Lung microvascular endothelial cell (primary cell): ENCODE data around the gene SYNGR3. TPM values are rescaled to one million over a fixed set of nuclear protein-coding genes. Genes with fewer than 3 reads are reported as not detected.

ENCODE experiments used
- DNase-seq, 2 donors: peaks; one replicate each; pipeline versions ENCODE4 v3.0.0 to v3.0.0-alpha.2; 2010; ENCODE audit warnings: low read depth in 2 of 2
- total RNA-seq: library from RNA; depleted of rRNA; stranded (reverse); fragments of >200 nt; gene quantifications from 2 replicates; pipeline ENCODE4 v1.2.1, GENCODE V29; 2014

The SYNGR3 gene
- total RNA-seq, 1 donor from 2014 or later, result 0.40 TPM

DNA sequence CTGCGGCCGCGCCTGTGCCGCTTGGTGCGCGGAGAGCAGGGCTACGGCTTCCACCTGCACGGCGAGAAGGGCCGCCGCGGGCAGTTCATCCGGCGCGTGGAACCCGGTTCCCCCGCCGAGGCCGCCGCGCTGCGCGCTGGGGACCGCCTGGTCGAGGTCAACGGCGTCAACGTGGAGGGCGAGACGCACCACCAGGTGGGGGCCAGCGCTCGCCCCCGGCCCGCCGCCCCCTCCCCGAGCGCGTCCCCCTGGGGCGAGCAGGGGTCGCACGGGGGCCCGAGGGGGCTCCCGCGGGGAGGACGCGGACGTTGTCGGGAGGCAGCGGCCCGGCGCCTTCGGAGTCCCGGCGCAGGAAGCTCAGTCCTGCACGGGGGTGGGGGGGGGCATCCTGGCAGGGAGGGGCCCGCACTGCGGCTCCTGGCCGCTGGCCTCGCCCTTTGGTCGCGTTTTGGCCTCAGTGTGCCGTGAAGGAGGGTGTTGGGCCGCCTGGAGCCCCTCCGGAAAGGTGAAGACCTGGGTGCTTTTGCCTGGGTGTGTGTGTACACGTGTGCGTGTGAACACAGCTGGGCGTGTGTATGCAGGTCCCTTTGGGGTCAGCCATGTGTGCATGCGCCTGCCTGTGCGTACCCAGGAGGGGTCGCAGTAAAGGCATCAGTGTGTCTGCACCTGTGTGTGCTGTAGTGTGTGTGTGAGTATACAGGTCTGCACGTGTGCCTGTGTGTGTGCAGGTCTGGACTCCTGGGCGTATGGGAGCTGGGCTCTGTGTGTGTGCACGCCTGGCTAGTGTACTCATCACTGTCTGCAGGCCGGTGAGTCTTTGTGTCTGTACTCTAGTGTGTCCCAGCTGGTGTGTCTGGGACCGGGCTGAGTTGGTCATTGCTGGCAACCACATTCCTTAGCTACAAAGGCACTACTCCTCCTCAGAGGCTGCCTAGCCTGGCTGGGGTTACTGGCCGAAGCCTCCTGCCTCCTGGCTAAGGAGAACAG, 37.5 kb downstream of the SYNGR3 start:
- peak; percentile 58 to 73 for DNase-seq

DNA sequence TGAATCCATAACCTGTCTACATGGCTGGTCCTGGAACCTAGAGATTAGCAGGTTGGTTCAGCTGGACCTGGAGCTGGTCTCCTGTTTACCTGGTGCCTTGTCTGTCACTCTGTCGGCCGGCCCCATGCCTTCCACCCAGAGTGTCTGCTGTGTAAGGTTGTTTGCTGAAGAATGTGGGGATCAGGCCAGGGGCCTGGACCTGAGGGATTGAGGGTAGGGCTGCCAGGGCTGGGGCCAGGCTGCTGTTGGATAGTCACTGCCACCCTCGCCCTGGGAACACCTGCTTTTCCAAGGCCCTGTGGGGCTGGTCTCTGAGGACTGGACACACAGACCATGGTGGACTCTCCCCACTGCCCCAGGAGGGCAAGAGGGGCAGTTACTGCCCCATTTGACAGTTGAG, 38.4 kb downstream of the SYNGR3 start:
- no peak for DNase-seq

DNA sequence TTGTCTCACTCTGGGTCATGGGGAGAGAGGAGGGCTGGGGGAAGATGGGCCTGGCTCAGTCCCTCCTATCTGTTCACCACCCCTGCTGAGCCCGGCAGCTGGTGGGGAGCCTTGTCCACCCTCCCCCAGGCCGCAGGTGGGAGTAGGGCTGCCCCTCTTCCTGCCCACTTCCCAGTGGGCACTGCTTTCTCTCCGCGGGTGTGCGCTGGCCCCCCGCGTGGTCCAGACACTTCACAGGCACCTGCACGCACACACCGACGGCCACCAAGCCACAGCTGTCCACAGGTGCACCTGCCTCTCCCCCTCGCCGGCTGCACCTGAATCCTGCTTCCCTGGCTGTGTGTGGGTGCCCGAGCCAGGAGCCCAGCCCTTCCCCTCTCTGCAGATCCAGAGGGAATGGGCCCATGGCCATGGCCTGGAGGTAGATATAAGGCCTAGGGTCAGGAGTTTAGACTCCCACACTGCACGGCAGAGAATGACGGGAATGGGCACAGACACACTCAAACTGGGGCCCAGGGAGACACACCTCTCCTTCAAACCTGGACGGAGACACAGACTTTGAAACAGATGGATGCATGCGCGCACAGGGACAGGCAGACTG, 39.0 kb downstream of the SYNGR3 start:
- no peak for DNase-seq

DNA sequence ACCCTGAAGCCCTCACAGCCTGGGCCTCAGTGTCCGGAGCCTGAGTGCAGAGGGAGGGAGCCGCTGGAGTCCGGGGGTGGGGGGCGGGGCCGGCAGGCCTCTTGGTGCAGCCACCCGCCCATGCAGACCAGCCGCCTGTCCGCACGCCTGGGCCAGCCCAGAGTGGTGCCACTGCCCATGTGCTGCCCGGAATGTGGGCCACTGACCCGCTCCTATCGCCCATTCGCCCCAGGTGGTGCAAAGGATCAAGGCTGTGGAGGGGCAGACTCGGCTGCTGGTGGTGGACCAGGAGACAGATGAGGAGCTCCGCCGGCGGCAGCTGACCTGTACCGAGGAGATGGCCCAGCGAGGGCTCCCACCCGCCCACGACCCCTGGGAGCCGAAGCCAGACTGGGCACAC, 39.6 kb downstream of the SYNGR3 start:
- no peak for DNase-seq

DNA sequence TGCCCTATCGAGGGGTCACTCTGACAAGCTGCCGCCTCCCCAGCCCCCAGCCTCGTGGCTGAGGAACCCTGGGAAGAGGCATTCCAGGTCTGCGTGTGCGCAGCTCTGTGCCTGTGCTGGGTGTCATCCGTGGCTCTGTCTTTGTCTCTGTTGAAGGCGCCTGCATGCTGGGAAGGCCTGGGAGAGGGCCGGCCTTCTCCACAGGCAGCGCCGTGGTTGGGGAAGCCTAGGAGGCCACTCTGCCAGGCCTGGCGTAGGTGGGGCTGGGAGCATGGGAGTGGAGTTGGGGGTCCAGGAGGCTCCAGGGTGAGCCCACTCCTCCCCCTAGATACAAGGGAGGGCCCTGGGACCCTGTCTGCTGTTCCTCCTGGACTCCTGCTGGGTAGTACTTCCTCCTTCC, 40.3 kb downstream of the SYNGR3 start:
- no peak for DNase-seq

DNA sequence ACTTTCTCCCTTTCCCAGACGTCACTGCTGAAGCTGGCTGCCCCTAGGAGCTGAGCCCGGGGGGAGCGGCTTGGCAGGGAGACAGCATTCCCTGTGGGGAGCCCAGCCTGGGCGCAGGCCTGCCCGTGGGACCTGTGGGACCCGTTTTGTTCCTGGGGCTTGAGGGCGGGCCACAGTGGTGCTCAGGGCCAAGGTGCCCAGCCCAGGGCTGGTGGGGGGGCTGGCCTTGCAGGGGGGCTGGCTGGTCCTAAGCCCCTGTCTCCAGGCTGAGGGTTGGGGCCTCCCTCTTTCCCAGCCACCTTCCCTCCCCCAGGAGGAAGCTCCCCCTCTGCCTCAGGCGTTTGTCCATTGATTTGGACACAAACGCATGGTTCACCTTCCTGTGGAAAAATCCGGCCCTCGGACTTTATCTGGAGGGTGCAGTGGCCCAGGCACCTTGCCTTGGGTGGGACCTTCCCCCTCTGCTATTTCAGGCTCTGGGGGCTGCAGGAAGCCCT, 41.4 kb downstream of the SYNGR3 start:
- DNase-seq, result peak; percentile 36 to 86

DNA sequence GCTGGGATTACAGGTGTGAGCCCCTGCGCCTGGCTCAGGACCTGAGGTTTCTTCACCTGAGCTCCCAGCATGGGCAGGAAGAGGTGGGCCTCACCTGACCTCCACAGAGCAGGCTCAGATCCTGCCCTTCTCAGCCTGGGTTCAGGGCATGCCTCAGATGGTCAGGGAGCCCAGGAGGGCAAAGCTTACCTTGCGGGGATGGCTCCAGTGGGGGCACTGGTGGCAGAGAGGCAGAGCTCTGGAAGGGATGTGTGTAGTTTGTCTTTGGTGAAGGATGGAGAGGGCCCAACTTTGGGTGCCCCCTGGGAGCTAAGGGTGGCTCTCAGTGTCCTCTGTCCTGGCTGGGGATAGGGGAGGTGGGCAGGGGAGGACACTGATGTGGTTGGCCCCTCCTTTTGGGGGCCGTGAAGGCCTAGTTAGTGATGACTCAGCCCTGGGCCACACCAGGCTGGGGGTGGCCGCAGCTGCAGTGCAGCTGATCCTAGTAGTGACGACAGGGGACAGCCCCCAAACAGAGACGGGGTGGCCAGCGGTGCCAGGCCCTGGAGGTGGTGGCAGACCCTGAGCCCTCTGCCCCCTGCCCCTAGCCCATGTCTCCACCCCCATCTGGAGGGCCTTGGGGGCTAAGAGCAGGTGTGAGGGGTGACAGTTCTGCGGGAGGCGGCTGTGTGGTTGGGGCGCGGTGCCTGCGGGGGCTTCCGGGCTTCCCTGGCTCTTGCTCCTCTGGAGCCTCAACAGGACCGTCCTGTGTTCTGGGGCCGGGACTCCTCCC, 42.7 kb downstream of the SYNGR3 start:
- peak; percentile 49 to 52 for DNase-seq

DNA sequence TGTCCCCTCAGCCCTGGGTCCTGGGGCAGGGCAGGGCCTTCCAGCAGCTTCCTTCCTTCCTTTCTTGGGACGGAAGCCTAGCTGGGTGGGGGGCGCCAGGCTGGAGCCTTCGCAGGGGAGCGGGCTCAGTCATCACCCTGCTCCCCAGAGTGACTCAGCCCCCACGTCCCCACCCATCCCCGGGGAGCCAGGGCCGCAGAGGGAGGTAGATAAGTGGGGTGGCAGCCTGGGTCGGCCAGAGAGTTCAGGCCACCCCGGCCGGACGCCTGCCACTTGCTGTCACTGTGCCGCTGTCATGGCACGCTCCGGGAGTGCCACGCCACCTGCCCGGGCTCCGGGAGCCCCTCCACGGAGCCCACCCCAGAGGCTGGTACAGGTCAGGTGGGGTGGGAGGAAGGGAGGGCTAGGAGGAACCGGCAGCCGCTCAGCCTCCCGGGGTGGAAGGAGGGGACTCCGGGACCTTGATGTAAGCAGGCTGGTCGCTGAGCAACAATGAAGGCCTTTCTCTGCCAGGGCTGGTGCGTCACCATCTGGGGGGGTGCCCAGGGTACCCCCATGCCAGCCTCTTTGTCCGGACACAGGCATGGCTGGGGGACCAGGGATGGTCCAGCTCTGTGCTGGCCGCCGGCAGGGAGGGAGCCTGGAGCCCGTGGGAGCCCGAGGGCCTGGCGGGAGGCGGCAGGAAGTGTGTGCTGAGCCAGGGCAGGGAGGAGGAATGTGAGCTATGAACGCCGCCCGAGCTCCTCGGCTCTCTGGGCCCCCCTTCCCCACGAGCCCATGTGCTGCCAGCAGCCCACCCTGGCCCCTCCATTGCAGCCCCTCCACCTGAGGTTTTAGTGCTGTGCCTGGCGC, 43.5 kb downstream of the SYNGR3 start:
- DNase-seq, result peak; percentile 75 to 77

DNA sequence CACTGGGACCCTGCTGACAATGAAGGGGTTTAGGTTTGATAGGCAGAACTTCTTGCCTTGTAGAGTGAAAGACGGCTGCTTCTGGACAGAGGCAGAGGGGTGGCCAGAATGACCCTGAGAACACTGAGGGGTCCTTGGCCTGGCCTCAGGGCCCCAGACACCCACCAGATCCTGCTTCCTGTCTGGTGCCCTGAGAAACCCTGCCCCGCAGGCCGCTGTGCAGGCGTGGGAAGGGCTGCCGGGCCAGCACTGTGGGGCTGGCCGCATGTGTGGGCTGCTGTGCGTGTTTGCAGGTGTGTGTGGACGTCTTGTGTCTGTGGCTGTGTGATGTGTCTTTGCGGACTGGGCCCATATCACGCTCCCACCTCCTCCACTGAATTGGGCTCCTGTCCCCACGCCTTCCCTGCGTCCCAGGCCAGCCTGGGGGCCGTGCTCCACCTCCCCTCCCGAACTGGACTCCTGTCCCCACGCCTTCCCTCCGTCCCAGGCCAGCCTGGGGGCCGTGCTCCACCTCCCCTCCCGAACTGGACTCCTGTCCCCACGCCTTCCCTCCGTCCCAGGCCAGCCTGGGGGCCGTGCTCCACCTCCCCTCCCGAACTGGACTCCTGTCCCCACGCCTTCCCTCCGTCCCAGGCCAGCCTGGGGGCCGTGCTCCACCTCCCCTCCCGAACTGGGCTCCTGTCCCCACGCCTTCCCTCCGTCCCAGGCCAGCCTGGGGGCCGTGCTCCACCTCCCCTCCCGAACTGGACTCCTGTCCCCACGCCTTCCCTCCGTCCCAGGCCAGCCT, 44.3 kb downstream of the SYNGR3 start:
- DNase-seq, result peak; percentile 32 to 38

DNA sequence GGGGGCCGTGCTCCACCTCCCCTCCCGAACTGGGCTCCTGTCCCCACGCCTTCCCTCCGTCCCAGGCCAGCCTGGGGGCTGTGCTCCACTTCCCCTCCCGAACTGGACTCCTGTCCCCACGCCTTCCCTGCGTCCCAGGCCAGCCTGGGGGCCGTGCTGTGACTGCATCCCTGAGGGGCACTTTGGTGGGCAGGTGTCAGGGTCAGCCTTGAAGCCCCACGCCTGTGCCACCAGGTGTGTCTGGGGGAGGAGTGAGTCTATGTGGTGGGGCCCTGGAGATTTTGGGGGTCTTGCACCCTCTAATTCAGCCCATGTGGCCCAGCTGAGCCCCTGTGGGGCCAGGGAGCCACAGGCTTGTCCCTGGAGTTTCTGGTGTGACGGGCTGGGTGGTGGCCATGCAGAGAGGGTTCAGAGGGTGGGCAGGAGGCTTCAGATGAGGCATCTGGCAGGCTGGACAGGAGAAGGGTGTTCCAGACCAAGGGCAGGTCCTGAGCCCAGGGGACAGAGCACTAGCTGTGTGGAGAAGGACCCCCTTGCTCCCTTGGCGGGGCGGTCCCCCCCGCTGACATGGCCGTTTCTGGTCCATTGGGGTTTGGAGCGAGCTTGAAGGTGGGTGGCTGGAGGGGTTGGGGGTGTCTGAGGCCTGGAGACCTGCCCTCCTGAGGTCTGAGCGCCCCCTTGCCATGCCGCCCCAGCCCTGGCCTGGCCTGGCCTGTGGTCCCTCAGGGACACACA, 45.1 kb downstream of the SYNGR3 start:
- DNase-seq, result no peak

DNA sequence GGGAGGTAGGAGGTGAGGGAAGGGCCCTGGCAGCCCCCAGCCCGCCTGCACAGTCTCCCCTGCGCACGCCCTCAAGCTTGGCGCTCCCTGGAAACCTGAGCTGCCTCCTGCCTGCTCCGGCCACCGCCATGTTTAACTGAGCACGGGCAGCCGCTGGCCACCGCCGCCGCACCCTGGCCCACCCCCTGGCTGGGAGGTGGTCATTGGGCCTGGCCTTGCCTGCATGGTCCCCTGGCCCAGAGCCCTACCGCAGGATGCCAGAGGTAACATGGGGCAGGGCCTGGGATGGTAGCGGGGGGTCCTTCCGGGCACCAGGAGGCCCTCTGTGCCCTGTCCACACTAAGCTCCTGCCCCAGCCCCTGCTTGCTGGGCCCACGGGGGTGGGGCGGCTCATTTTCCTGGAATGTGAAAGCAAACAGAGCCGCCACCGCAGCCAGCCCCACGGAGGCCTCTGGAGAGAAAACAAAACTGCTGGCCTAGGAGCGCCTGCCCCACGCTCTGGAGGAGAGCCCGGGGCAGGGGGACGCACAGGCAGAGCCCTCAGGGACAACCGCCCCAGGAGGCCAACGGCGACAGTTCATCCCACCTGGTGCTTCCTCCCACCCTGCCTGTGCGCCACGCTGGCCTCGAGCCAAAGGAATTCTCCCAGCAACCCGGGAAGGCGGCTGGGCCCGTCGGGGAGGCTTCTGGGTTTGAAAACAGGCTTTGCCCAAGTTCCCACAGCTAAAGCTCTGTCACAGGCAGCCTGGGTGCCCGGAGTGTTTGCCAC, 45.8 kb downstream of the SYNGR3 start:
- peak; percentile 76 to 82 for DNase-seq

DNA sequence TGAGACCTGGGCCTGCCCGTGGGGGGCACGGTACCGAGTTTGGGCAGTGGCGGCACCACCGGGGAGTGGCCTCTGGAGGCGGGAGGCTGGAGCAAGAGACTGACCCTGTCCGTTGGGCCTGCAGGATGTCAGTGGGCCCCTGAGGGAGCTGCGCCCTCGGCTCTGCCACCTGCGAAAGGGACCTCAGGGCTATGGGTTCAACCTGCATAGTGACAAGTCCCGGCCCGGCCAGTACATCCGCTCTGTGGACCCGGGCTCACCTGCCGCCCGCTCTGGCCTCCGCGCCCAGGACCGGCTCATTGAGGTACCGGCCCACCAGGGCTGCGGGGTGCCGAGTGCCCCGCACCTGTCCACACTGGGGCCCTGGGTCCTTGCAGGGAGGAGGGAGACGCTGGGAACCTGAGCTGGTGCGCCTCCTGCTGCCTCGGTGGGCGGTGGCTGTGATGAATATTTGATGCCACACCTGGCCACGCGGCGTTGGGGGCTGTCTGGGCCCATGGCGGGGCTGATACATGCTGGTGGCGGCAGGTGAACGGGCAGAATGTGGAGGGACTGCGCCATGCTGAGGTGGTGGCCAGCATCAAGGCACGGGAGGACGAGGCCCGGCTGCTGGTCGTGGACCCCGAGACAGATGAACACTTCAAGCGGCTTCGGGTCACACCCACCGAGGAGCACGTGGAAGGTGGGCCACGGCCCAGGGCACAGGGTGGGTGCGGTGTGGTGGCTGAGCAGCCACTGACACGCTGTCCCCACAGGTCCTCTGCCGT, 46.6 kb downstream of the SYNGR3 start:
- no peak for DNase-seq

DNA sequence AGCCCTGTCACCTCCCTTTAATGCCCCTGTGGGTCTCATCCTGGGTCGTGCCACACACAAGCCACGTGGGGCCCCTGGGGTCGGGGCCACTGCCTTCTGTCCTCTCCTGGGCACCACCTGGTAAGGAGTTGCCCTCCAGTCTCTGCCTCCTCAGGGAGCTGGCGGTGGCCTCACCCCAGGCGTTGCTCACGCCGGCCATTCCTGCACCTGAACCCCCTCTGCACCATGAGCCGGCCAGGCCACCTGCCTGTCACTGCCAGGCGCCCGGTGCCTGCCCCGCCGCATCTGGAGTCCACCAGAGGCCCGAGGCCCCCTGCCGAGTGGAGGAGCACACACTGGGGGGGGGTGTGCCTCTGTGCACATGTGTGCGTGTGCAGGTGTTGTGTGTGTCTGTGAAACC, 47.3 kb downstream of the SYNGR3 start:
- DNase-seq, result no peak

DNA sequence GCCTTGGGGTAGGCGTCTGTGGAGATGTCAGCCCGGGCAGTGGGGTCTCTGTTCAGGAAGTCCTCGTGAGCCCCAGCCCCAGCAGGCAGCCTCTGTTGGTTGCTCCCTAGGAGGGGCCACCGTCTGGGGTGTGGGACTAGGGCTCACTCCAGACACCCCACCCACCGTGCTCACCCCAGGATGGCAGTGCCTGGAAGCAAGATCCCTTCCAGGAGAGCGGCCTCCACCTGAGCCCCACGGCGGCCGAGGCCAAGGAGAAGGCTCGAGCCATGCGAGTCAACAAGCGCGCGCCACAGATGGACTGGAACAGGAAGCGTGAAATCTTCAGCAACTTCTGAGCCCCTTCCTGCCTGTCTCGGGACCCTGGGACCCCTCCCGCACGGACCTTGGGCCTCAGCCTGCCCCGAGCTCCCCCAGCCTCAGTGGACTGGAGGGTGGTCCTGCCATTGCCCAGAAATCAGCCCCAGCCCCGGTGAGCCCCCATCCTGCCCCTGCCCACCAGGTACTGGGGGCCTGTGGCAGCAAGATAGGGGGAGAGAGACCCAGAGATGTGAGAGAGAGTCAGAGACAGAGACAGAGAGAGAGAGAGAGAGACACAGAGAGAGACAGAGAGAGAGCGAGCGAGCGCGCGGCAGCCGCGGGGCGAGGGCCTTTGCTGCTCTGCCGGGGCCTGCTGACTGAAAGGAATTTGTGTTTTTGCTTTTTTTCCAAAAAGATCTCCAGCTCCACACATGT, 48.0 kb downstream of the SYNGR3 start:
- DNase-seq, result no peak

DNA sequence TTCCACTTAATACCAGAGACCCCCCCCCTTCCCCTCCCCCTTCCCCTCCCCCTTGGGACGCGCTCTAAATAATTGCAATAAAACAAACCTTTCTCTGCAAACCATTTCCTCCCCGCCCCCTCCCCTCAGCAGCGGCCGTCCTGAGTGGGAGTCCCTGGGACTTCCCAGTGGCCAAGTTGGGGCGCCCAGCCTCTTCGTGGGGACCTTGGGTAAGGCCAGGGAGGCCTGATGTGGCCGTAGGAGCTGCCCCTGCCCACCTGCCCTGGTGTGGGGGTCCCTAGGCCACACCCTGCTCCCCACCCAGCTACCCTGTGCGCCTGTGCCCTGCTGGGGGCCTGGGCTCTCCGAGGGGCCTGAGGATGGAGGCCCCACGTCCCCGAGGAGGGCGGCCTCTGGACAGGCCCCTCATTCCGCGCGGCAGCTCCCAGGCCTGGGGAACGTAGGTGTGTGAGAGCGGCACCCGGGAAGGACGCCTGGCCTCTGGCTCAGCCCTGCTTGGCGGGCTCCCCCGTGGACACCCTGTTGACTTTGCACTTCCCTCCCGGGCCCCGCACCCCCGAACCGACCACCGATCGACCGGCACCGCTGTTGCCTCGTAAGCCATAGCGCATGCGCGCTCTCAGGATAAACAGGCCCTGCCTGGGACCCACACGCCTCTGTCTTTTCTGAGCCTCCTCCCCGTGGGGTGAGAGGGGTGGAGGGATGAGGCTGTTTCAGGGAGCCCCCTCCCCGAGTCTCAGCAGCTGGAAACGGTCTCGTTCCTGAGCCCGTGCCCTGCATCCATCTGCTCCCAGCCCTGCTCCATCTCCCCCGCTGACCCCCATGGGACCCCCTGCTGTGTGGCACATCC, 48.8 kb downstream of the SYNGR3 start:
- DNase-seq, result no peak
